SU-DHL-6 (cell line): ENCODE measurements around the gene PRKCA.

Source experiments
- CTCF ChIP-seq: fragments of 200-600 bp; sonication (generic); IDR thresholded peaks from one replicate; pipeline ENCODE4 v1.5.1; 2017; ENCODE audit warnings: antibody characterized with exemption, mild to moderate bottlenecking, low read length, moderate library complexity; ENCODE audit not compliant: insufficient read depth, poor library complexity, severe bottlenecking
- EZH2phosphoT487 ChIP-seq: fragments of 200-600 bp; sonication (generic), shearing (Covaris generic); conservative IDR thresholded peaks from 2 replicates; pipeline ENCODE4 v1.6.1; 2018; ENCODE audit warnings: mild to moderate bottlenecking, antibody characterized with exemption, low read length, moderate library complexity, mixed read lengths

- TF ChIP-seq CTCF (no peak), EZH2phosphoT487 (no peak)
These were observed 328.5 kb downstream of the PRKCA start for GRCh38 chr17:66630828-66631472.
